Stimulated activated naive CD8-positive, alpha-beta T cell treated with anti-CD3 and anti-CD28 coated beads, Interleukin-15, Interleukin-2, amounts not matched to agents 100 ng/mL and 50 ng/mL, for 24 hours (primary cell): ENCODE measurements around the gene ARHGEF7.

Experiments
- H3K27ac Mint-ChIP-seq: one replicate; pipeline ENCODE4 v1.8.0; 2021; ENCODE audit warnings: mild to moderate bottlenecking, mixed read lengths
- H3K27me3 Mint-ChIP-seq: one replicate; pipeline ENCODE4 v1.8.0; 2021; ENCODE audit warnings: mixed read lengths
- H3K36me3 Mint-ChIP-seq: one replicate; pipeline ENCODE4 v1.8.0; 2021; ENCODE audit warnings: low read depth, mixed read lengths
- H3K4me1 Mint-ChIP-seq: one replicate; pipeline ENCODE4 v1.8.0; 2021; ENCODE audit warnings: low read depth, mixed read lengths
- H3K4me3 Mint-ChIP-seq: one replicate; pipeline ENCODE4 v1.8.0; 2021; ENCODE audit warnings: mild to moderate bottlenecking, mixed read lengths
- H3K9me3 Mint-ChIP-seq: one replicate; pipeline ENCODE4 v1.8.0; 2021; ENCODE audit warnings: mixed read lengths

Gene ARHGEF7

GRCh38 chr13:111140562-111141105, 25.5 kb downstream of the ARHGEF7 start:
- Mint-ChIP-seq H3K4me1 (no peaks in the 10 kb centered on the region), H3K36me3 (no peaks in the 10 kb centered on the region), H3K27me3 (peaks cover 32% of the 10 kb centered on the region), H3K9me3 (no peaks in the 10 kb centered on the region), H3K27ac (no peak overlapping the region), H3K4me3 (no peak overlapping the region)

- no peak overlapping the region for H3K27ac Mint-ChIP-seq
- no peak overlapping the region for H3K4me3 Mint-ChIP-seq
- H3K36me3 Mint-ChIP-seq, result no peaks in the 10 kb centered on the region
- no peaks in the 10 kb centered on the region for H3K4me1 Mint-ChIP-seq
- peaks cover 25% of the 10 kb centered on the region for H3K27me3 Mint-ChIP-seq
- no peaks in the 10 kb centered on the region for H3K9me3 Mint-ChIP-seq
These were observed 27.4 kb downstream of the ARHGEF7 start for GRCh38 chr13:111142472-111142871.

DNA sequence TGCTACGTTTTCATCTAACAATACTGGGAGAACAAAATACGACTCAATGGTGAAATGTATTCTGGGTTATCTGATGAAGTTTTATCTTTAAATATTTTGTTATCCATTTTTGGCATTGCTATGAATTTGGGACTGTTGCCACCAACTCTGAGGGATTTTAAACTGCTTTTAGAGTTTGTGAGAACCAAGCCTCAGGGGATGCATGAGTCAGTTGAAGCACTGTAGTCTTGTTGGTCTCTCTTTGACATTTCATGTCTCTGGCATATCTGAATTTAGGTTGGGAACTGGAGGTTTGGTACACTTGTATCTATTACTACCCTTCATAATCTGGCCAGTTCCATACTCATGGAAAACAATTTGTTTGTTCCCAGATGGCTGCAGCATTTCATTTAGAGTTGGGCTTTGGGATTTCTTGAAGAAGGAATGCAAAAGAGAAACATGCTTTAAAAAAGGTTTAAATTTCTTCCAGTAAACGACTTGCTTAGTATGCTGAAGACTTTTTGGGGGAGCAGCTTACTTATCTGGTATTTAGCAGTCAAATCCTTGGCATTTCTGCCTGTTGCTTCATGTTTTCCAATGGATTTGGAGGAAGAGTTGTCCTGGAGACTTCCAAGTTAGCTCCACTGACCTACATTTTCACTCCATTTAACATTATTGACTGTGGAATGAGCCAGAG, 28.9 kb downstream of the ARHGEF7 start:
- H3K4me3 Mint-ChIP-seq, result no peak overlapping the region
- H3K9me3 Mint-ChIP-seq, result no peaks in the 10 kb centered on the region
- no peaks in the 10 kb centered on the region for H3K4me1 Mint-ChIP-seq
- no peak overlapping the region for H3K27ac Mint-ChIP-seq
- H3K36me3 Mint-ChIP-seq, result no peaks in the 10 kb centered on the region
- peaks cover 25% of the 10 kb centered on the region for H3K27me3 Mint-ChIP-seq

DNA sequence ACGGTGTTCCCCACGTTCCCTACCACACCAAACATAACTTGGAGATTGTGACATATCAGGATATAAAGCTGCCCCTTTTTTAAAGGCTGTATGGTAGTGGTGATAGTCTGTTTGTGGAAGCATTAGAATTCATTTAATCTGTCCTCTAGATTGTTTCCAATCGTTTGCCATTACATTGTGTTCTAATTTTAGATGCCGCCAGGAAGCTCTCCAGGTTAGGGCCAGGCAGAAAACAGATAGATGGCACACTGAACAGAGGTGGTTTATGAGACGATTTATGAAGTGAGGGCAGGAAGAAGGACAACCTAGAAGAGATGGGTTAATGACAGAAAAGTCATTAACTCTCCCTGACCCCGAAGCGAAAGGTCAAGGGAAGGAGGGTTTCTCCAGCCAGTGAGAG, 30.0 kb downstream of the ARHGEF7 start:
- Mint-ChIP-seq H3K4me3 (no peak overlapping the region), H3K4me1 (no peaks in the 10 kb centered on the region), H3K27ac (no peak overlapping the region), H3K27me3 (peaks cover 25% of the 10 kb centered on the region), H3K36me3 (no peaks in the 10 kb centered on the region), H3K9me3 (no peaks in the 10 kb centered on the region)

DNA sequence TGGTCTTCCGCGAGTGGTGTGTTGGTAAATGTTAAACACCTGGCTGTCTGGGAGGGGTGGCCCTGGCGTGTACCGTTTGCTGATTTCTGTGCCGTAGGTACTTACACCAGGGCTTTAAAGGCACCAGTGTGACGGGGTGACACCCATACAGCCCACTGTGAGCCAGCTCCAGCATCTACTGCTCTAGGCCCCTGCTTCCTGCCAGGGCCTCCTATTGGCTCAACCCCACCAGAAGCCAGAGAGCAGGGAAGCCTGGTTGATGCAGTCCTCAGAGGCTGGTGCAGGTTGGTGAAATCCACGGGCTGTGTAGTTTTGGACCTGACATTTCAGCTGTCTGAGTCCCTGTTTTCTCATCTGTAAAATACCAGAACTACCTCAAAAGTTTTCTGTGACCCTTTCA, 30.4 kb downstream of the ARHGEF7 start:
- Mint-ChIP-seq H3K27ac (no peak overlapping the region), H3K4me3 (no peak overlapping the region), H3K9me3 (no peaks in the 10 kb centered on the region), H3K27me3 (peaks cover 21% of the 10 kb centered on the region), H3K4me1 (no peaks in the 10 kb centered on the region), H3K36me3 (no peaks in the 10 kb centered on the region)

- Mint-ChIP-seq H3K27ac (peak overlapping the region; percentile 93), H3K4me1 (peaks cover 34% of the 10 kb centered on the region), H3K36me3 (peaks cover 14% of the 10 kb centered on the region), H3K4me3 (peak overlapping the region; percentile 94), H3K9me3 (no peaks in the 10 kb centered on the region), H3K27me3 (peaks cover 10% of the 10 kb centered on the region)
These were observed 37.7 kb downstream of the ARHGEF7 start for GRCh38 chr13:111152844-111153243.

- Mint-ChIP-seq H3K27ac (peak overlapping the region; percentile 93), H3K36me3 (peaks cover 14% of the 10 kb centered on the region), H3K27me3 (peaks cover 6% of the 10 kb centered on the region), H3K4me3 (peak overlapping the region; percentile 94), H3K9me3 (no peaks in the 10 kb centered on the region), H3K4me1 (peaks cover 34% of the 10 kb centered on the region)
These were observed 38.3 kb downstream of the ARHGEF7 start for GRCh38 chr13:111153279-111153976.

GRCh38 chr13:111153977-111154332, 38.8 kb downstream of the ARHGEF7 start:
- H3K27me3 Mint-ChIP-seq, result peaks cover 6% of the 10 kb centered on the region
- H3K4me1 Mint-ChIP-seq, result peaks cover 37% of the 10 kb centered on the region

DNA sequence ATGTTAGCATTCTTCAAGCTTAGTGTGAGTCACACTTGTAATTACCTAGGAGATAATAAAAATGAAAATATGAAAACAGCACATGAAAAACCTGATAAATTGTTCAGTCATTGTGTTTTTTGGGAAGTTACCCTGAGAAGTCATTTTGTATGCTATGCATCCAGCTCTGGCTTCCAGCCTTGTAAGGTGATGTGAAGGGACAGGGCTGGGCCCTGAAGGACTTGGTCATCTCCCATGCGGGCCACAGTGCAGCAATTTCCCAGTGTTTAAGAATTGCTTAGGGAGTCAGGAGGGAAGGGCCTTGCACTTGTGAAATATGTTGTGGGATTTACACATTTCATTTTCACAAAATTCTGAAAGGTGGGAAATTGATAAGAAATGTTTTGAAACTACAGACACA, 41.3 kb downstream of the ARHGEF7 start:
- H3K4me1 Mint-ChIP-seq, result peaks cover 57% of the 10 kb centered on the region
- H3K27ac Mint-ChIP-seq, result no peak overlapping the region
- H3K9me3 Mint-ChIP-seq, result peaks cover 4% of the 10 kb centered on the region
- peaks cover 3% of the 10 kb centered on the region for H3K27me3 Mint-ChIP-seq
- H3K4me3 Mint-ChIP-seq, result peak overlapping the region; percentile 17
- peaks cover 41% of the 10 kb centered on the region for H3K36me3 Mint-ChIP-seq

More at GRCh38 chr13:111153977-111154332, 38.8 kb downstream of the ARHGEF7 start:
- H3K9me3 Mint-ChIP-seq, result no peaks in the 10 kb centered on the region
- peak overlapping the region; percentile 94 for H3K4me3 Mint-ChIP-seq
- peaks cover 17% of the 10 kb centered on the region for H3K36me3 Mint-ChIP-seq
- peak overlapping the region; percentile 93 for H3K27ac Mint-ChIP-seq

GRCh38 chr13:111158136-111158805, 43.2 kb downstream of the ARHGEF7 start:
- Mint-ChIP-seq H3K27me3 (no peaks in the 10 kb centered on the region), H3K4me1 (peaks cover 64% of the 10 kb centered on the region), H3K27ac (no peak overlapping the region), H3K36me3 (peaks cover 58% of the 10 kb centered on the region), H3K9me3 (peaks cover 4% of the 10 kb centered on the region), H3K4me3 (no peak overlapping the region)

DNA sequence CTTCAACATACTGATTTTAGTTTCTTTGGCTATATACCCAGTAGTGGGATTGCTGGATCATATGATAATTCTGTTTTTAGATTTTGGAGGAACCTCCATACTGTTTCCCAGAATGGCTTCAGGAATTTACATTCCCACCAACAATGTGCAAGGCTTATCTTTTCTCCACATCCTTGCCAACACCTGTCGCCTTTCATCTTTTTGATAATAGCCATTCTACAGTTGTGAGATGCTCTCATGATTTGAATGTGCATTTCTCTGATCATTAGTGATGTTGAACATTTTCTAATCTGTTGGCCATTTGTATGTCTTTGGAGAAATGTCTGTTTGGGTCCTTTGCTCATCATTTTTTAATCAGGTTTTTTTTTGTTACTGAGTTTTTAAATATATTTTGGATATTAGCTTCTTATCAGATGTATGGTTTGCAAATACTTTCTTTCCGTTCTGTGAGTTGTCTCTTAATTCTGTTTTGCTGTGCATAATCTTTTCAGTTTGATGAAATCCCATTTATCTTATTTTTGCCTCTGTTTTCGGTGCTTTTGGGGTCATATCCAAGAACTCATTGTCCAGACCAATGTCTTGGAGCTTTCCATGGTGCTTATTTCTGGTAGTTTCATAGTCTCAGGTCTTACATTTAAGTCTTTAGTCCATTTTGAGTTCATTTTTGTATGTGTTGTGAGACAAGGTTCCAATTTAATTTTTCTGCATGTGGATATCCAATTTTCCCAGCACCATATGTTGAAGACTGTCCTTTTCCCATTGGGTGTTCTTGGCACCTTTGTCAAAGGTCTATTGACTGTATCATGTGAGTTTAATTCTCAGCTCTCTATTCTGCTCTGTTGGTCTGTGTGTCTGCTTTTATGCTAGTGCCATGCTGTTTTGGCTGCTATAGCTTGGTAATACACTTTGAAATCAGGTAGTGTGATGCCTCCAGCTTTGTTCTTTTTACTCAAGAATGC, 44.5 kb downstream of the ARHGEF7 start:
- Mint-ChIP-seq H3K36me3 (peaks cover 59% of the 10 kb centered on the region), H3K4me1 (peaks cover 61% of the 10 kb centered on the region), H3K9me3 (peaks cover 4% of the 10 kb centered on the region), H3K27ac (no peak overlapping the region), H3K27me3 (no peaks in the 10 kb centered on the region), H3K4me3 (no peak overlapping the region)

- no peak overlapping the region for H3K4me3 Mint-ChIP-seq
- peaks cover 64% of the 10 kb centered on the region for H3K36me3 Mint-ChIP-seq
- H3K9me3 Mint-ChIP-seq, result peaks cover 4% of the 10 kb centered on the region
- no peaks in the 10 kb centered on the region for H3K27me3 Mint-ChIP-seq
- no peak overlapping the region for H3K27ac Mint-ChIP-seq
- H3K4me1 Mint-ChIP-seq, result peaks cover 59% of the 10 kb centered on the region
These were observed 45.5 kb downstream of the ARHGEF7 start for GRCh38 chr13:111160648-111161047.

GRCh38 chr13:111161601-111162600, 46.8 kb downstream of the ARHGEF7 start:
- no peak overlapping the region for H3K4me3 Mint-ChIP-seq
- H3K9me3 Mint-ChIP-seq, result peaks cover 4% of the 10 kb centered on the region
- H3K27ac Mint-ChIP-seq, result no peak overlapping the region
- H3K4me1 Mint-ChIP-seq, result peaks cover 60% of the 10 kb centered on the region
- no peaks in the 10 kb centered on the region for H3K27me3 Mint-ChIP-seq
- H3K36me3 Mint-ChIP-seq, result peaks cover 70% of the 10 kb centered on the region
